GM23338 (cell line): Measurements from ENCODE around the gene MTAP.

Experiments used
- CTCF ChIP-seq, 2 experiments: fragments of 200-600 bp in 1 of 2; sonication (generic) in 1 of 2; conservative IDR thresholded peaks; 2 replicates each; pipeline versions ENCODE4 v1.5.1 to v1.6.1; 2016 to 2017; ENCODE audit warnings: antibody characterized with exemption in 2 of 2, low read depth in 2 of 2, mild to moderate bottlenecking in 2 of 2, moderate library complexity in 1 of 2
- EZH2phosphoT487 ChIP-seq: fragments of 200-600 bp; sonication (generic); IDR thresholded peaks from one replicate; pipeline ENCODE4 v1.8.1; 2018; ENCODE audit warnings: antibody characterized with exemption; ENCODE audit not compliant: unreplicated experiment
- POLR2AphosphoS5 ChIP-seq: IDR thresholded peaks from 2 replicates; pipeline ENCODE4 v1.6.1; 2016; ENCODE audit warnings: antibody characterized with exemption, low read depth

DNA sequence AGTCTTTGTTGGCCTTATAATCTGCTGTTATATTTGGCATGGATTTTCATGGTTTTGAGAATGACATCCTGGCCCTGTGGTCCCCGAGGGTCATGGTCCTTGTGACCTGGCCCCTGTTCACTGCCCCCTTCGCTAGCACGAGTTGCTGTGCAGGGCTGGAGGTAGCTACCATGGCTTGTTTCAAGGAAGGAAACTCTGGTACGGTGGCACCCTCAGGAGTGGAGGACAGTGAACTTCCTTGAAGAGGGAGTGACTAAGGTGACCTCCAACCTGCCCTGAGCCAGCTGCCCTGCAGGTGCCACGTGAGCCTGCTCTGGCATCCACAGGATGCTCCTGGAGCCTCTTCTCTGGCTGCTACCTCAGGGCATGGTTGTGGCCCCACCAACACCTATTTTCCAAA lies 62.1 kb downstream of the MTAP start:
- TF ChIP-seq POLR2AphosphoS5: no peak
- TF ChIP-seq CTCF (conservative IDR thresholded peaks at IDR 0.05; ENCODE audit: low read depth in 2 of 2): no peak
- no peak for TF ChIP-seq EZH2phosphoT487
